ENCODE measurements around the gene ZKSCAN8. TPM values are rescaled to one million over a fixed set of nuclear protein-coding genes. Genes with fewer than 3 reads are reported as not detected.

ZKSCAN8 gene
- total RNA-seq, 2 donors from 2014 or later: 7.6 to 12.2 TPM

DNA sequence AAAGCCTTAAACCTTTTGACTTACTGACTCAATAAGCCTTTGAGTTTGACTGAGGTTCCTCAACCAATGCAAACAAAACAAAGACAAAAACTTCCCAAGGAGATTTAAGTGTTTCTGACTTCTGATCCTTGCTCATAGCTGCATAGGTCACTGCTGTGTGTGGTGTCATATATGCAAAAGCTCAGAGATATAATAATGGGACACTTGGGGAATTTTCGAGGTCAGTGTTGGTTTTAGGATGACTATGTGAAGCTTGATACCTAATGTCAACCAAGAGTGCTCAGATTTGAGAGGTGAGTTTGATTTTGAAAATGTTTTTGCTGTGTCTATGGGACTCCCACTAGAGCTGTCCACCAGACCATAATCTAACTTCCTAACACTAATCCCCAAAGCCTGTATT, 26.2 kb downstream of the ZKSCAN8 start:
- H3K9me3 ChIP-seq: no peaks in the 10 kb centered on the region
- H3K4me3 ChIP-seq: no peak overlapping the region
- intact Hi-C loops (cut with DNase I): no loop called here
- no peak overlapping the region for H3K9ac ChIP-seq (ENCODE audit: low read depth in 2 of 2, low read length in 2 of 2)
- TF ChIP-seq, protein P1, sequence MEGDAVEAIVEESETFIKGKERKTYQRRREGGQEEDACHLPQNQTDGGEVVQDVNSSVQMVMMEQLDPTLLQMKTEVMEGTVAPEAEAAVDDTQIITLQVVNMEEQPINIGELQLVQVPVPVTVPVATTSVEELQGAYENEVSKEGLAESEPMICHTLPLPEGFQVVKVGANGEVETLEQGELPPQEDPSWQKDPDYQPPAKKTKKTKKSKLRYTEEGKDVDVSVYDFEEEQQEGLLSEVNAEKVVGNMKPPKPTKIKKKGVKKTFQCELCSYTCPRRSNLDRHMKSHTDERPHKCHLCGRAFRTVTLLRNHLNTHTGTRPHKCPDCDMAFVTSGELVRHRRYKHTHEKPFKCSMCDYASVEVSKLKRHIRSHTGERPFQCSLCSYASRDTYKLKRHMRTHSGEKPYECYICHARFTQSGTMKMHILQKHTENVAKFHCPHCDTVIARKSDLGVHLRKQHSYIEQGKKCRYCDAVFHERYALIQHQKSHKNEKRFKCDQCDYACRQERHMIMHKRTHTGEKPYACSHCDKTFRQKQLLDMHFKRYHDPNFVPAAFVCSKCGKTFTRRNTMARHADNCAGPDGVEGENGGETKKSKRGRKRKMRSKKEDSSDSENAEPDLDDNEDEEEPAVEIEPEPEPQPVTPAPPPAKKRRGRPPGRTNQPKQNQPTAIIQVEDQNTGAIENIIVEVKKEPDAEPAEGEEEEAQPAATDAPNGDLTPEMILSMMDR (IDR thresholded peaks at IDR 0.05): no peak
- no peaks in the 10 kb centered on the region for H3K36me3 ChIP-seq
- H3K4me1 ChIP-seq: no peaks in the 10 kb centered on the region
- no peak for DNase-seq
- no peak overlapping the region for H3K27ac ChIP-seq
- H3K27me3 ChIP-seq: no peaks in the 10 kb centered on the region

DNA sequence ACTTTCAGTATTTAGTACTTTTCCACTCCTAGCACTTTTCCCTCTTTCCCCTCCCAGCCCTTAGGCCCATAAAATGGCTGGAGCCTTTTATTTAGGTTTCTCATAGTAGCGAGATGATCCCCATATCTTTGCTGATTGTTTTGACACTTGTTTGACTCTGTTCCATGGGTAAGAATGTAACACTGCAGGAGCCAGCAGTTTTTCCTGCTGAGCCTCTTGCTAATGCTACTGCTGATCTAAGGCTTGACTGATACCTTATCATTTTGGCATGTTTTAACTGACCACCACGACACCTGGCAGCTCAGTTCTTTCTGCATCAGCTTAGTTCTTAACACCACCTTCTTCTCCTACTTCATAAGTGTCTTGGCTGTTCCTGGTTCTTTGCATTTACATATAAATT, 29.6 kb downstream of the ZKSCAN8 start:
- no peak for DNase-seq
- intact Hi-C loops (cut with DNase I): no loop called here

DNA sequence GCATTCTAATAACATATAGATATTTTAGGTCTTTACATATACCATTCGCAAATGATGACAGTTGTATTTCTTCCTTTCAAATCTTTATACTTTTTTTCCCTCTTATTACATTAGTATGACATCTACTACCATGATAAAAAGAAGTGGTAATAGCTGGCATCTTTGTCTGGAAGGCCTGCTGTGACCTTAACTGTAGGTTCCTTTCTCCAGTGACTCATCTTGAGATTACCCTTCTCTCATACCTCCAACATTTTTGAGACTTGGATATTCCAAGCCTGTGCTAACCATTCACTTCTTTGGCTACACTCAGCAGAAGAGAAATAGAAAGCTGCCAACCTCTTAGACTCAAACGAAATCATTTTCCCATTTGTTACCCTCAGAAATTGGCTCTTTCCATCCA, 30.3 kb downstream of the ZKSCAN8 start:
- Histone ChIP-seq H3K9me3 (no peaks in the 10 kb centered on the region), H3K9ac (ENCODE audit: low read depth in 2 of 2, low read length in 2 of 2) (no peak overlapping the region), H3K27ac (no peak overlapping the region), H3K4me3 (no peak overlapping the region), H3K4me1 (no peaks in the 10 kb centered on the region), H3K27me3 (no peaks in the 10 kb centered on the region), H3K36me3 (no peaks in the 10 kb centered on the region)
- TF ChIP-seq, protein P1 (IDR thresholded peaks at IDR 0.05): no peak
- no peak for DNase-seq
- intact Hi-C loops (cut with DNase I): no loop called here

More for the DNA sequence above, 29.6 kb downstream of the ZKSCAN8 start:
- Histone ChIP-seq H3K9ac (ENCODE audit: low read depth in 2 of 2, low read length in 2 of 2) (no peak overlapping the region), H3K4me3 (no peak overlapping the region), H3K9me3 (no peaks in the 10 kb centered on the region), H3K27me3 (no peaks in the 10 kb centered on the region), H3K36me3 (no peaks in the 10 kb centered on the region), H3K27ac (no peak overlapping the region), H3K4me1 (no peaks in the 10 kb centered on the region)
- TF ChIP-seq, protein P1 (IDR thresholded peaks at IDR 0.05): no peak

DNA sequence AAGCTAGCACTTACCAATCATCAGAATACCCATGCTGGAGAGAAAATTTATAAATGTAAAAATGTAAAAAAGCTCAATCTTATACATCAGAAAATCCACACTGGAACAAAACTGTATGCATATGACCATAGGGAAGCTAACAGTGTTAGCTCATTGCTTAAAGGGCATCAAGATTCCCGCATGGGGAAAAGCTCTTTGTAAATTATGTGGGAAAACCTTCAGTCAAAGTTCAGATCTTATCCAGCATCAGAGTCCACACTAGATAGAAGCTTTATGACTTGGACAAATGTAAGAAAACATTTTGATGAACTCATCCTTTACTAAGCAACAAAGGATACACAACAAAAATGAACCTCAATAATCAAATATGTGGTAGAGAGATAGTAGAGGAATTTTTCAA, 34.7 kb downstream of the ZKSCAN8 start:
- no peak overlapping the region for H3K9ac ChIP-seq (ENCODE audit: low read depth in 2 of 2, low read length in 2 of 2)
- no peak for DNase-seq
- no peaks in the 10 kb centered on the region for H3K36me3 ChIP-seq
- H3K9me3 ChIP-seq: no peaks in the 10 kb centered on the region
- H3K4me1 ChIP-seq: no peaks in the 10 kb centered on the region
- intact Hi-C loops (cut with DNase I): no loop called here
- no peak overlapping the region for H3K27ac ChIP-seq
- no peaks in the 10 kb centered on the region for H3K27me3 ChIP-seq
- H3K4me3 ChIP-seq: no peak overlapping the region
- TF ChIP-seq, protein P1 (IDR thresholded peaks at IDR 0.05): no peak

DNA sequence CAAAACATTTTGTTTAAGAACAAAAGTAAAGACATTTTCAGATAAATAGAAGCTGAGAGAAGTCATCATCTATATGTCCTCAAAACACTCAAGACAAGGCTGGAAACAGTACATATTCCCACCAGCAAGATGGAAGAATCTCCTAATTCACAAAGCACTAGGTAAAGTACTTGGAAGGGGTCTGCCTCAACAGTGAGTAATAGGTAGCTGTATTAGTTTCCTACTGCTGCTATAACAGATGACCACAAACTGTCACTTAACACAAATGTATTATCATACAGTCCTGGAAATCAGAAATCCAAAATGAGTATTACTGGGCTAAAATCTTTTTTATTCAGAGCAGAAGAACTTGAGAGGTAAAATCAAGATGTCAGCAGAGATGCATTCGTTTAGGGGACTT, 40.6 kb downstream of the ZKSCAN8 start:
- Histone ChIP-seq H3K4me1 (no peaks in the 10 kb centered on the region), H3K27me3 (peaks cover 3% of the 10 kb centered on the region), H3K9me3 (no peaks in the 10 kb centered on the region), H3K9ac (ENCODE audit: low read depth in 2 of 2, low read length in 2 of 2) (no peak overlapping the region), H3K4me3 (no peak overlapping the region), H3K36me3 (no peaks in the 10 kb centered on the region), H3K27ac (no peak overlapping the region)
- TF ChIP-seq, protein P1 (IDR thresholded peaks at IDR 0.05): no peak
- intact Hi-C loops (cut with DNase I): no loop called here
- DNase-seq: no peak

All from colonic mucosa (tissue), 4 donors.